HG03354 (cell line): ENCODE data around the gene ALG6.
"Not testable (repeated sequence)": the region's sequence is repeated elsewhere in the genome, so short reads cannot be mapped to it uniquely, and the experiment has no call there.

Source experiments
- ATAC-seq: cut with Tn5 transposase; IDR thresholded peaks from one replicate; pipeline ENCODE4 v1.9.1; 2021; ENCODE audit warnings: mild to moderate bottlenecking; ENCODE audit not compliant: unreplicated experiment, poor library complexity, severe bottlenecking

The ALG6 gene

GRCh38 chr1:63468683-63469082, 101.3 kb downstream of the ALG6 start:
- ATAC-seq, result not testable (repeated sequence)

- no peak for ATAC-seq
Measured at GRCh38 chr1:63475761-63476160, 108.3 kb downstream of the ALG6 start.

- ATAC-seq, result no peak
Measured at GRCh38 chr1:63480057-63480456, 112.6 kb downstream of the ALG6 start.

GRCh38 chr1:63486629-63487028, 119.2 kb downstream of the ALG6 start:
- no peak for ATAC-seq

GRCh38 chr1:63487336-63488065, 120.1 kb downstream of the ALG6 start:
- ATAC-seq, result no peak
